Measurements from ENCODE around the gene LHX4.

GRCh38 chr1:180194546-180195207 lies 35.4 kb upstream of the LHX4 start:
- no peak for TF ChIP-seq CREB1 (IDR thresholded peaks at IDR 0.05; ENCODE audit: low read depth)
- TF ChIP-seq RELA (IDR thresholded peaks at IDR 0.05; ENCODE audit: borderline replicate concordance, partially characterized antibody), result no peak
- no peak for TF ChIP-seq RAD21 (IDR thresholded peaks at IDR 0.05; ENCODE audit: insufficient read depth, low read depth, low read length)
- TF ChIP-seq RAD51 (IDR thresholded peaks at IDR 0.05), result no peak
- TF ChIP-seq RBBP5 (conservative IDR thresholded peaks at IDR 0.05), result no peak
- no peak for TF ChIP-seq CTCF (IDR thresholded peaks at IDR 0.05 in 2 of 3, conservative IDR thresholded peaks at IDR 0.05 in 1 of 3; ENCODE audit: control insufficient read depth in 2 of 3, extremely low read depth in 1 of 3, insufficient read depth in 1 of 3, low read depth in 3 of 3, low read length in 3 of 3)
- no peak for TF ChIP-seq RFX5 (IDR thresholded peaks at IDR 0.05; ENCODE audit: low read depth, low read length)
